ENCODE data around the gene GPC3.

The GPC3 gene

GRCh38 chrX:133965321-133965720 lies 20.1 kb downstream of the GPC3 start:
- no peak for DNase-seq

GRCh38 chrX:133961046-133961445 lies 24.3 kb downstream of the GPC3 start:
- DNase-seq = no peak

- no peak for DNase-seq
Measured at GRCh38 chrX:133959972-133960371, 25.4 kb downstream of the GPC3 start.

- DNase-seq = no peak
Measured at GRCh38 chrX:133958997-133959688, 26.3 kb downstream of the GPC3 start.

- DNase-seq = no peak
Measured at GRCh38 chrX:133956570-133957340, 28.6 kb downstream of the GPC3 start.

- DNase-seq = no peak
Measured at GRCh38 chrX:133953785-133954355, 31.5 kb downstream of the GPC3 start.

GRCh38 chrX:133953078-133953477 lies 32.3 kb downstream of the GPC3 start:
- DNase-seq = no peak

GRCh38 chrX:133951098-133951497 lies 34.3 kb downstream of the GPC3 start:
- DNase-seq = no peak

- DNase-seq = no peak
Measured at GRCh38 chrX:133950214-133950613, 35.2 kb downstream of the GPC3 start.

- no peak for DNase-seq
Measured at GRCh38 chrX:133948895-133949294, 36.5 kb downstream of the GPC3 start.

GRCh38 chrX:133947996-133948395 lies 37.4 kb downstream of the GPC3 start:
- no peak for DNase-seq

GRCh38 chrX:133947022-133947421 lies 38.4 kb downstream of the GPC3 start:
- DNase-seq = no peak

- no peak for DNase-seq
Measured at GRCh38 chrX:133943507-133943906, 41.9 kb downstream of the GPC3 start.

GRCh38 chrX:133939655-133940302 lies 45.6 kb downstream of the GPC3 start:
- no peak for DNase-seq

- DNase-seq = no peak
Measured at GRCh38 chrX:133938530-133938929, 46.9 kb downstream of the GPC3 start.

GRCh38 chrX:133937022-133937421 lies 48.4 kb downstream of the GPC3 start:
- no peak for DNase-seq

GRCh38 chrX:133935076-133935475 lies 50.3 kb downstream of the GPC3 start:
- DNase-seq = no peak

GRCh38 chrX:133933316-133933715 lies 52.1 kb downstream of the GPC3 start:
- no peak for DNase-seq

GRCh38 chrX:133929836-133930464 lies 55.4 kb downstream of the GPC3 start:
- DNase-seq = no peak

GRCh38 chrX:133928365-133928764 lies 57.0 kb downstream of the GPC3 start:
- DNase-seq = no peak

GRCh38 chrX:133926809-133927208 lies 58.6 kb downstream of the GPC3 start:
- DNase-seq = no peak

GRCh38 chrX:133926099-133926498 lies 59.3 kb downstream of the GPC3 start:
- DNase-seq = no peak

- no peak for DNase-seq
Measured at GRCh38 chrX:133924548-133924947, 60.8 kb downstream of the GPC3 start.
